Fibroblast of lung (primary cell): Measurements from ENCODE around the gene GDF9.

ENCODE experiments used
- EZH2 ChIP-seq: IDR thresholded peaks from 2 replicates; pipeline ENCODE4 v1.5.1; 2012; ENCODE audit warnings: low read length, control low read depth, mild to moderate bottlenecking; ENCODE audit errors: missing control alignments
- TF ChIP-seq, protein P1 (sequence below), 2 donors: IDR thresholded peaks in 1 of 2; conservative IDR thresholded peaks in 1 of 2; 1 replicate in 1 of 2; 2 replicates in 1 of 2; pipeline ENCODE4 v1.5.1; 2011 to 2012; ENCODE audit warnings: low read length in 2 of 2, control low read depth in 1 of 2, inconsistent platforms in 1 of 2, low read depth in 1 of 2, mild to moderate bottlenecking in 1 of 2

- TF ChIP-seq, protein P1, sequence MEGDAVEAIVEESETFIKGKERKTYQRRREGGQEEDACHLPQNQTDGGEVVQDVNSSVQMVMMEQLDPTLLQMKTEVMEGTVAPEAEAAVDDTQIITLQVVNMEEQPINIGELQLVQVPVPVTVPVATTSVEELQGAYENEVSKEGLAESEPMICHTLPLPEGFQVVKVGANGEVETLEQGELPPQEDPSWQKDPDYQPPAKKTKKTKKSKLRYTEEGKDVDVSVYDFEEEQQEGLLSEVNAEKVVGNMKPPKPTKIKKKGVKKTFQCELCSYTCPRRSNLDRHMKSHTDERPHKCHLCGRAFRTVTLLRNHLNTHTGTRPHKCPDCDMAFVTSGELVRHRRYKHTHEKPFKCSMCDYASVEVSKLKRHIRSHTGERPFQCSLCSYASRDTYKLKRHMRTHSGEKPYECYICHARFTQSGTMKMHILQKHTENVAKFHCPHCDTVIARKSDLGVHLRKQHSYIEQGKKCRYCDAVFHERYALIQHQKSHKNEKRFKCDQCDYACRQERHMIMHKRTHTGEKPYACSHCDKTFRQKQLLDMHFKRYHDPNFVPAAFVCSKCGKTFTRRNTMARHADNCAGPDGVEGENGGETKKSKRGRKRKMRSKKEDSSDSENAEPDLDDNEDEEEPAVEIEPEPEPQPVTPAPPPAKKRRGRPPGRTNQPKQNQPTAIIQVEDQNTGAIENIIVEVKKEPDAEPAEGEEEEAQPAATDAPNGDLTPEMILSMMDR (conservative IDR thresholded peaks at IDR 0.05 in 1 of 2, IDR thresholded peaks at IDR 0.05 in 1 of 2; ENCODE audit: low read depth in 1 of 2, low read length in 2 of 2) = no peak
- TF ChIP-seq EZH2 = no peak
Observed at GRCh38 chr5:132825033-132825833, 41.0 kb downstream of the GDF9 start.
